GM21367 (cell line): ENCODE data around the gene INSR.

Source experiments
- ATAC-seq: cut with Tn5 transposase; IDR thresholded peaks from one replicate; pipeline ENCODE4 v1.9.1; 2021; ENCODE audit not compliant: unreplicated experiment

The INSR gene

DNA sequence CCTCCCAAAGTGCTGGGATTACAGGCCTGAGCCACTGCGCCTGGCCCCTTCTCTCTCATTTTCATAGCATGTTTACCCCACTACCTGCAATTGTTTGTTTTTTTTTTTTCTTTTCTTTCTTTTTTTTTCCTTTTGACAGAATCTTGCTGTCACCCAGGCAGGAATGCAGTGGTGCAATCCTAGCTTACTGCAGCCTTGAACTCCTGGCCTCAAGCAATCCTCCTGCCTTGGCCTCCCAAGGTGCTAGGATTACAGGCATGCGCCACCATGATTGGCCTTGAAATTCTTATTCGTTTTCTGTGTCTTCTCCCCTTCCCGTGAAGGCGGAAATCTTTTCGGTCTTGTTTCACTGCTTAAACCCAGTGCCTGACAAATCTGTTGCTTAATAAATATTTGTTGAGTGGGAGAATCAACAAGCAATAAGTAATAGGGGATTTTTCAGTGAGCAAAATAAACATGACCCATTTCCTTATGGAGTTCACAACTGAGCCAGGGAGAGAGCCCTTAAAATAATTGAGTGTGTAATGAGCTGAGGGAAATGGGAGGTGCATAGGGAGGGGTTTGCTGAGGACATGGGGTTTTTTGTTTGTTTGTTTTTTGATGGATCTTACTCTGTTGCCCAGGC, 1.8 kb upstream of the INSR start:
- no peak for ATAC-seq

DNA sequence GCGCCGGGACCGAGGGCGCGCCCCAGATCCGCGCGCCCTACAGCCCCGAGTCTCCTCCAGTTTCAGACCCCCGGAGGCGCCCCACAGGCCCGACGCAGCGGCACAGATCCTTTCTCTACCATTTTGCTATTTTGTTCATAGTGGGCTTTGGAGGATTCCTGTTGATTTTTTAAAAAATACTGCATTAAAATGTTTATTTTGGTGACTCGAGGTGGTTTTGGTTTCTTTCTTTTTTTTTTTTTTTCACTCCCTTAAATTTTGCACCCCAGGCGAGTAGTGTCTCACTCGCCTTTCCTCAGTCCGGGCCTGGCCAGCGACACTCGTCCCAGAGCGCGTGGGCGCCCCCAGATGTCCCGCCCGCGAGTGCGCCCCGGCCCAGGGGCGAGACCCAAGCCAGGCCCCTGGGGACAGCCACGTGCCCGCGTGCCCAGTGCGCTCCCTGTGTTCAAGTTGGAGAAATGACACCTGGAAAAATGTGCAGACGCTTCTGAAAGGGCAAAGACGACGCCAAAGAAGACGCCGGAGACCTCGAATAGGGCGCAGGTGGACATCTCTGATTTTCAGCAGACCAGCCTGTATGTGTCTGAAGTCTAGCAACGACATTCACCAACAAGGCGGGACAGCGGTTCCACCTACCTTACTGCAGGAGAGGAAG, 471 bp upstream of the INSR start:
- peak; percentile 41 for ATAC-seq

DNA sequence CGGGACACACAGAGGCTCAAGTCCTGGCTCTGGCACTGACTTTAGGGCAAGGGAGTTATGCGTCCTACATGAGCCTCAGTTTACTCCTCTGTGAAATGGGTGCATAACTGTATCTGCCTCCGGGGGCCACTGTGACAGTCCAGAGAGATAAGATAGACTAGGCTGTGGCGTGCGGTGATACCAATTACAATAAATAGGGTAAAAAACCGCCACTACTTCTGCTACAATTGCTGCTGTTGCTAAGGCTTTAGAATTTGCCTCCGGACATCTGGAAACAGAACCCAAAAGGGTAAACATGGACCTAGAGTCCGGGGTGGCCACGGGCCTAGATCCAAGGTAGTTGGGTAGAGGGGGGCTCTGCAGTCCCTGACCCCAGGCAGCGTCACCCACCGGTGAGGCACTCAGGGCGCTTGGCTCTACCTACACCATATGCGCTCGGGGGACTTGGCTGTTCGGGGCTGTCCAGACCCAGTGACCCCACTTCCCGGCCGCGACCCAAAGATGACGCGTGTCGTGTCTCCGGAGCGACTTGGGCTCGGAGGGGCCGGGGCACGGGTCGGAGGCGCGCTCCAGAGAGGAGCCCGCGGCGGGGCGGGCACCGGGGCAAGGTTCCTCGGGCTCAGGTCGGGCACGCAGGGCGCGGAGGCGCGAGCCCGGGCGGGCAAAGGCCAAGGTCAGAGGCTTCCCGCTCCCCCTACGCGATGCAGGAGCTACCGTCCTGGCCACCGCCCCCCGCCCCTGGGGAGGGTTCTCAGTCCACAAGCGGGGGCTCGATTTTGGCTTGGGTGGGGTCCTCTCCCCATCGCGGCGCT, 1.1 kb downstream of the INSR start:
- ATAC-seq = no peak

DNA sequence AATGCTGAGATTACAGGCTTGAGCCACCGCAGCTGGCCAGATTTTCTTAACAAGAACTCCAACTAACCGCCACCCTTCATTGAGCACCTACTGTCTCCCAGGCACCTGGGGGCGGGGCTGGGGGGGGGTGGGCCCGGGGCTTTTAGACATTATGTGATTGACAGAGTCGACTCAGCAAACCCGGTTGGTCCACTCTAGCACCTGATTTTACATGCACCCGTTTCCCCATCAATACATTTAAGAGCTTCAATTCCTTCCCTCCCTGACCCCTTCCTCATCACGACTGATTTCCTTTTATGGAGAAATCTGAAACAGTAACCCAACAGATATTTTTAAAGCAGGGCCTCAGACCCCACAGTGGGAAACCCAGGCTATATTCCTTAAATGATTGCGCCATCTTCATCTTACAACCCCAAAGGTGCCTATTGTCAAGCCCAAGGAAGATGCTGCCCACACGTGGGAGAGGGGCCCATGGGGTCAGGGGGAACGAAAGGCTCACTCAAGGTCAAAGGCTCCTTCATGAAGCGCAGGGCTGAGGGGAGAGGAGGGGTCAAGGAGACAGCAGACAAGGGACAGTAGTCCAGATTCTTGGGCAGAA, 1.8 kb downstream of the INSR start:
- ATAC-seq = no peak

DNA sequence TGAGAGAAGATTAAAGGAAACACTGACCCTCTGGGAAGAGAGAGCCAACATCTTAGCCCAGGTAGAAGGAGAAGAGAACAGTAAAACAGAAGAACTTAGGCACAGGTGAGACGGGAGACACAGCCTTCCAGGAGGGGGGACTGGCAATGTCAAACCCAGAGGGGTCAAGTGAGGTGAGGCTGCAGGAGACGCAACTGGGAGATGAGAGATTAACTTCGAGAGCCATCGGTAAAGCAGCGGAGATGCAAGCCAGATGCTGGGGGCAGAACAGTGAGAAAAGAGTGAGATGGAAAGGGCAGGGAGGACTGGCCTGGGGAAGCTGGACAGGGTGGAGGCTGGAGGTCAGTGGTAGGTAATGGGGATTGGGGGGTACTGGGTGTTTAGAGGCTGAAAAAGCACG, 5.2 kb downstream of the INSR start:
- no peak for ATAC-seq

DNA sequence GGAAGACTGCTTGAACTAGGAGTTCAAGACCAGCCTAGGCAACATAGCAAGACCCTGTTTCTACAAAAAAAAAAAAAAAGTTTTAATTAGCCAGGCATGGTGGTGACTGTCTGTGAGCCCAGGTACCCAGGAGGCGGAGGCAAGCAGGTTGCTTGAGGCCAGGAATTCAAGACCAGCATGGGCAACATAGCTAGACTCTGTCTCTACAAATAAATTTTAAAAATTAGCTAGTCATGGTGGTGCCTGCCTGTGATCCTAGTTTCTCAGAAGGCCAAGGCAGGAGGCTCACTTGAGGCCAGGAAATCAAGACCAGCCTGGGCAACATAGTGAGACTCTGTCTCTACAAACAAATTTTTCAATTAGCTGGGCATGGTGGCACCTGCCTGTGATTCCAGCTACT, 6.1 kb downstream of the INSR start:
- no peak for ATAC-seq

DNA sequence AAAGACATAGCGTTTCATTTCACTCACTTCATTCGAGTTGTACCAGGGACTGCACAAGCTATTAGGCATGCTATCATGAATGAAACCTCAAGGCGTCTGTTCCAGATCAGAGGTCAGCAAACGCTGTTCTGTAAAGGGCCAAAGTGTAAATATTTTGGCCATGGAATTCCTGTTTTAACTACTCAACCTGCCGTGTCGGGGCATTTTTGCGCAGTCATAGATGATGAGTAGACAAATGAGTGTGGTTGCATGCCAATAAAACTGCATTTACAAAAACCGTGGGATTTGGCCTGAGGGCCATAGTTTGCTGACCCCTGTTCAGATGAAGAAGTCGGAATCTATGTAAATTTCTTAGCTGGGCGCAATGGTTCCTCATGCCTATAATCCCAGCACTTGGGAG, 6.5 kb downstream of the INSR start:
- ATAC-seq = no peak

DNA sequence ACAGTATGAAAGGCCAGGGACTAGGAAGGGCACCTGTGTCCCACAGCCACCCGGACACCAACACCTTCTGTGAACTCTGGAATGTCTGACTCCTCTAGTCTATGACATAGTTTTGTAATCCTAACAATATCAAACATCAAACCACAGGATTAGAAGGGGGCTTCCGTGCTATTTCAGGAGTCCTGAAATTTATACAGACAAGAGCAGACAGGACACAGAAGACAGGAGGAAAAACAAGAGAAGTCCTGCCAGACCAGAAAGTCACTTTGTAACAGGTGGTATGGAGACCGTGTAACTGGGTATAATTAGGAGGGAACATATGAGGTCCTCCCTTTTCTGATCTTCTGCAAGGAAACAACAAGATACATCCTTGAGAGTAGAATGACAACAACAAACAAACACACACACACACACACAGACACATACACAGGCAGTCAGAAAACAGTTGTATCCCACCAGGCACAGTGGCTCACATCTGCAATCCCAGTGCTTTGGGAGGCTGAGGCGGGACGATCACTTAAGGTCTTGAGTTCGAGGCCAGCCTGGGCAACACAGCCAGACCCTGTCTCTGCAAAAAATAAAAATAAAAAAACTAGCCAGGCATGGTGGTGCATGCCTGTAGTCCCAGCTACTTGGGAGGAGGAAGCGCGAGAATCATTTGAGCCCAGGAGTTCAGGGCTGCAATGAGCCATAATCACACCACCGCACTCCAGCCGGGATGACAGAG, 13.1 kb downstream of the INSR start:
- no peak for ATAC-seq

DNA sequence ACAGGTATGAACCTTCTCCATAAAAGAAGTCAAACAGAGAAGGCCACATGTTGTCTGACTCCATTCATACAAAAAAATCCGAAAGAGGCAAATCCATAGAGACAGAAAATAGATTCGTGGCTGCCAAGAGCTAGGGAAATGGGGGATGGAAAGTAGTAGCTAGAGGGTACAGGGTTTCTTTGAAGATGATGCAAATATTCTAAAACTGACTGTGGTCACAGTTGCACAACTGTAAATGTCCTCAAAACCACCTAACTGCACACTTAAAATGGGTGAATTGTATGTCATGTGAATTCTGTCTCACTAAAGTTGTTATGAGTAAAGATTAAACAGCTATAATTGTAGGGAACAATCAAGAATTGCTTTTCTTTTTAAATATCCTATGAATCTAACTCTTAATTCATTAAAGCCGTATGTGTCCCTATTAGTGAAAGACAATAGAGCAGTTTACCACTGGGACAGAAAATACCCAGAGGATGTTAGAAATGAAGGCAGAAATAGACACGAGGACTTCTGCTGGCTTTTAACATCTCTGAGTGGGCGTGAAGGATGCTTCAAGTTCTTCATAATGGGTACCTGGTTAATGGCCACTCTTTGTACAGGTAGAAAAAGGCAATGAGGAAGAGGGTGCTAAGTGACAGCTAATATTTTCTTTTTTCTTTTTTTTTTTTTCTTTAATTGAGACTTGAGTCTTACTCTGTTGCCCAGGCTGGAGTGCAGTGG, 21.2 kb downstream of the INSR start:
- no peak for ATAC-seq

DNA sequence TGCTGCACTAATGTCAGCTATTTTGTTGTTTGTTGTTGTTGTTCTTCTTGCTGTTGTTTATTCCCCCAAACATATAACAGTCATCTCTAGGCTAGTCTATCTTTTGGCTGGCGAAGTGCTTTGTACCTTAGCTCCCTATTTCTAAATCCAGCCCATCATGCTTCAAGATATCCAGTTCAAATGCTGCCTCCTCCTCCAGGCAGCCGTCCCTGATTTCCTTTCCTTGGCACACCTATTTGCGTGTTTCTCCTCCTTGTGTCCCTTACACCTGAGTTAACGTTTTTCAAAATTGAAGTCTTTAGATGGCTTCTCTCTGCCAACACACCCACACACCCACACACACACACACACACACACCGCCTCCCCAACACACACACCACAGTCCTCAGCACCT, 25.5 kb downstream of the INSR start:
- no peak for ATAC-seq

DNA sequence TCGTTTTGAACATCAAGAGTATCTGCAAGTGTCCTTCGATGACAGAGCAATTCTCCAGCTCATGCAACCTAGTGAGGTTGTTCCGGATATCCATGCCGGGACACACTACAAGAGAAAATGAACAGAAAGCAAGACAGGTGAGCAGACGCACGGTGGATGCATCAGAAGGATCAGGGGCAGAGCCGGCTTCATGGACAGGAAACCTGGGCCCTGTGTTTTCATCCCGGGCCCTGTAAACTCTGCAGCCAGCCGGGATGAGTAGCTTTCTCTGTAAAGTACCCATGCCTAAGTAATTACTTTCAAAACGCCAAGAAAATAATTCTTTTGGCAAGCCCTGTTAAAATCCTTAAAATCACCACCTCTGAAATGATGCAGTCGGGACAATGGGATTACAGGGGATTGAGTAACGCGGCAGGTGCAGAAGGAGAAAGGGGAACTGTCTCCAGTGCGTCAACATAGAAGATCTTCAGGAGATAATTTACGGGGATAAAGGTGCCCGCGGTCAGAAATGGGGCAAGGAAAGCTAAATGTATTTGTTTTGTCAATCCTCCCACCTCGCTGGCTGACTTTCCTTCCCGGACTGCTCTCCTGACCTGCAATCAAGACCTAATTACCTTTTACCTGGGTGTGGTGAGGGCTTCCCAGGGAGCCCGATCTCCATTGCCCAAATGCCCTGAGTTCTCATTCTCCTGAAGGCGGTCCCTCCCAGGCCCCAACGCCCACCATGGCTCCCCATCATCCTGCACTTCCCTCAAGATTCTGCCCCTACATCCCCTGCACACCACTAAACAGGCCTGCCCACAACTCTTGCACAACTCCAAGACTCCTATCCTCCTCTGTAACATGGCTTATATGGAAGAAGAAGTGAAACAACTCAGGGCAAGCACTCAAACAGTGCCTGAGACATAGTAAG, 26.2 kb downstream of the INSR start:
- ATAC-seq = no peak

DNA sequence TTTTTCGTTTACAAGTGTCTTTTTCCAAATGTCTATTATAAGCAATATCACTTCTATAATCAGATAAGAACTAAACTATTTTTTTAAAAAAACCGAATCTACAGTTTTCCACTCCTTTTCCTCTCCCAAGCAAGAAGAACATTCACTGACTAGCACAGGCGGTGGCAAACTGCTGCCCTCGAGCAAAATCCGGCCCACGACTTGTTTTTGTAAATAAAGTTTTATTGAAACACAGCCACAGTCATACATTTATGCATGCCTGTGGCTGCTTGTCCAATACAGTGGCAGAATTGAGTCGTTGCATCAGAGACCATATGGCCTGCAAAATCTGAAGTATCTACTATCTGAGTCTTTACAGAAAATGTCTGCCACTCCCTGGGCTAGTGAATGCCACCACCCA, 27.4 kb downstream of the INSR start:
- no peak for ATAC-seq

DNA sequence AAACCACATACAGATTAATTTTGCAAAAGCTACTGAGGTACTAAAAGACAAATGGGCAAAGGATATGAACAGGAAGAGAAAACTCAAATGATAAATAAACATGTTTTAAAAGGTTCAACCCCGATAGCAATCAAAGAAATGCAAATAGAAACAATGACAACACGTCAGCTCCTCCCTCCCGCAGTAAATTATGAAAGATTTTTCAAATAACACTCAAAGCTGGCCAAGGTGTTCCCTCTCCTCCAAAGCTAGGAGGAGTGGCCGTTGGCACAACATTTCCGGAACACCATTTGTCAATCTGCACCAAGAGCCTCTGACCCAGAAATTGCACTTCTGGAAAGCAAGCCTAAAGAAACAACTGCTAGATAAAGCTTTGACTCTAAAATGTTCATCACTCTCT, 28.3 kb downstream of the INSR start:
- ATAC-seq = no peak

DNA sequence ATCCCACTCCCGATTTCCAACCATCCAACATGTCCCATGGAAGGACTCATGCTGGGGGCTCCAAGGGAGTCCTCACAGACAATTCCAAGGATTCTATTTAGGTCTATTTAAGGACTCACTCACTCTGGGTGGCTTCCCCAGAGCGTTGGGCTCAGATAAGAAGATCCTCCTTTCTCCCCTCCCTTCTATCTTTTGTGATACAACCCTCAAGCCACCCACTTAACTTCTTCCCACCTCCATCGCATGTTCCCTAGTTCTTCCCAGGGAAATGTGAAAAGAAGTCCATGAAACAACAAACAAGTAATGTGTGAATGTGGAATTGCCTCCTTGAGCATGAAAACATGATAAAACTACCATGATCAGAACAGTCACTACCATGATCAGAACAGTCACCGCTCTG, 29.4 kb downstream of the INSR start:
- no peak for ATAC-seq

DNA sequence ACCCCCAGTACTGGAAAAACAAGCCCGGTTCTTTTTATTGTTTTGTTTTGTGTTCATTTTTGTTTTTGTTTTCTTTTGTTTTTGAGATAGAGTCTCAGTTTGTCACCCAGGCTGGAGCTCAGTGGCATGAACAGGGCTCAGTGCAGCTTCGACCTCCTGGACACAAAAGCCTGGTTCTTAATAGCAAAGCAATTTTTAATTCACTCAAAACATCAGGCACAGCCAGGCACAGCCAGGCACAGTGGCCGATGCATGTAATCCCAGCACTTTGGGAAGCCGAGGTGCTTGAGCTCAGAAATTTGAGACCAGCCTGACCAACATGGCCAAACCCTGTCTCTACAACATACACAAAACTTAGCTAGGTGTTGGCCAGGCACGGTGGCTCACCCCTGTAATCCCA, 30.7 kb downstream of the INSR start:
- no peak for ATAC-seq

DNA sequence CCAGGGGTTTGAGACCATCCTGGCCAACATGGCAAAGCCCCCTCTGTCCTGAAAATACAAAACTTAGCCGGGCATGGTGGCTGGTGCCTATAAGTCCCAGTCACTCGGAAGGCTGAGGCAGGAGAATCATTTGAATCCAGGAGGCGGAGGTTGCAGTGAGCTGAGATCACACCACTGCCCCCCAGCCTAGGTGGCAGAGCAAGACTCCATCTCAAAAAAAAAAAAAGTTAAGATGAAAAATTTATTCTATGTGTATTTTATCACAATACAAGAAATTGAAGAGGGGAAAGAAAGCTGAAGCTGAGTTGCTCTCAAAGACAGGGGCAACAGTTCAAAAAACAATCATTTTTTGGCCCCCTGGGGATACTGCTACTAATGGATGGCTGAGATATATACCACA, 31.1 kb downstream of the INSR start:
- ATAC-seq = no peak

DNA sequence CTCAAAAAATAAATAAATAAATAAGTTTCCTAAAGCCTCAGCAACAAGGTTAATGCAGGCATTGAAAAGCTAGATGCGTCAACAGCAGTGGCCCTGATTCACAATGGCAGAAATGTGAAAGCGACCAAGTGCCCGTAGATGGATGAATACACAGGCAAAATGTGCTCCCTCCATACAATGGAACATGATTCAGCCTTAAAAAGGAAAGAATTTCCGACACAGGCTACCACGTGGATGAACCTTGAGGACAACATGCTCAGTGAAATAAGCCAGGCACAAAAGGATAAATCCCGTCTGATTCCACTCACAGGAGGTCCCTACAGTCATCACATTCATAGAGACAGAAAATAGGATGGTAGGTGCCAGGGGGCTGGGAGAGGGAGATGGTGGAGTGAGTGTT, 31.7 kb downstream of the INSR start:
- ATAC-seq = no peak

DNA sequence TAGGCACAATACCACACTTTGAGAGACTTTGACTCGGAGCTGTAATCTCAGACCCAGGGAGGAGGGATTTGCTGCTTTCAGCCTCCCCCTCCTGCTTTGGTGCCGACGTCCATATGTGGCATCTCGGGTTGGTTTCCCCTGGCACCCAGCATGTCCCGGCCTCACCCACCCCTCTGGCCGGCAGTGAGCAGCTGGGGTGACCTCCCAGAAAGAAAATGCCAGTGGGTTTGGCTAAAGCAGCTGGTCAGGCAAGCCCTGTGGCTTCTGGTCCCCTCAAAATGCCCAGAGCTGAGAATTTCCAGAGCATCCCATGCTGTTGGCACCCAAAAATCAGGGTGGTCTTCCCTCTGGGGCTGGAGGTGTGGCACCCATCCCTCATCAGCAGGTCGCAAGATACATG, 34.1 kb downstream of the INSR start:
- no peak for ATAC-seq

DNA sequence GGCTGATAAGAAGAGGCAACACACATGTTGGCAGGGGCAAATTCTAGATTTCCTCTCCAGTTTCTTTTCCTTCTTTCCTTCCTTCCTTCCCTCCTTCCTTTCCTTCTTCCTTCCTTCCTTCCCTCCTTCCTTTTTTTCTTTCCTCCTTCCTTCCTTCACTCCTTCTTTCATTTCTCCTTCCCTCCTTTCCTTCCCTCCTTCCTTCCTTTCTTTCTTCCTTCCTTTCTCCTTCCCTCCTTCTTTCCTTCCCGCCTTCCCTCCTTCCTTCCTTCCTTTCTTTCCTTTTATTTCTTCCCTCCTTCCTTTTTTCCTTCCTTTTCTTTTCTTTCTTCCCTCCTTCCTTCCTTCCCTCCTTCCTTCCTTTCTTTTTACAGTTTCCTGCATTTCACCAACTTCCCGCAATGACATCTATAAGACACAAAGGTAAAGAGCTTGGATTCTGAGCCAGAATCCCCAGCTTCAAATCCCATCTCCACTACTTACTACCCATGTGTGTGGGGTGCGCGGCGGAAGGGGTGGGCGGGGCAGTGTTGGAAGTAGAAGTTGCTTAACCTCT, 35.3 kb downstream of the INSR start:
- no peak for ATAC-seq
